ENCODE measurements around the gene CNNM1. TPM values are rescaled to one million over a fixed set of nuclear protein-coding genes. Genes with fewer than 3 reads are reported as not detected.
A peak's percentile ranks its signal among the peaks of the same experiment; 100 is the strongest.

The CNNM1 gene
- total RNA-seq, 3 donors from 2014 or later, result 0.64 to 0.98 (median 0.88) TPM

- Histone ChIP-seq H3K36me3 (no peaks in the 10 kb centered on the region), H3K4me3 (no peak overlapping the region), H3K27ac (no peak overlapping the region), H3K9me3 (no peaks in the 10 kb centered on the region), H3K27me3 (no peaks in the 10 kb centered on the region), H3K4me1 (no peaks in the 10 kb centered on the region)
- TF ChIP-seq CTCF (IDR thresholded peaks at IDR 0.05) (peak in 1 of 3 donors; percentile 10), POLR2A (IDR thresholded peaks at IDR 0.05) (no peak)
- intact Hi-C loops (cut with DNase I; ENCODE audit: low total_unique reads), result no loop called here
- no peak for DNase-seq (ENCODE audit: low spot score in 2 of 2)
Observed at GRCh38 chr10:99370993-99371392, 41.8 kb downstream of the CNNM1 start.

DNA sequence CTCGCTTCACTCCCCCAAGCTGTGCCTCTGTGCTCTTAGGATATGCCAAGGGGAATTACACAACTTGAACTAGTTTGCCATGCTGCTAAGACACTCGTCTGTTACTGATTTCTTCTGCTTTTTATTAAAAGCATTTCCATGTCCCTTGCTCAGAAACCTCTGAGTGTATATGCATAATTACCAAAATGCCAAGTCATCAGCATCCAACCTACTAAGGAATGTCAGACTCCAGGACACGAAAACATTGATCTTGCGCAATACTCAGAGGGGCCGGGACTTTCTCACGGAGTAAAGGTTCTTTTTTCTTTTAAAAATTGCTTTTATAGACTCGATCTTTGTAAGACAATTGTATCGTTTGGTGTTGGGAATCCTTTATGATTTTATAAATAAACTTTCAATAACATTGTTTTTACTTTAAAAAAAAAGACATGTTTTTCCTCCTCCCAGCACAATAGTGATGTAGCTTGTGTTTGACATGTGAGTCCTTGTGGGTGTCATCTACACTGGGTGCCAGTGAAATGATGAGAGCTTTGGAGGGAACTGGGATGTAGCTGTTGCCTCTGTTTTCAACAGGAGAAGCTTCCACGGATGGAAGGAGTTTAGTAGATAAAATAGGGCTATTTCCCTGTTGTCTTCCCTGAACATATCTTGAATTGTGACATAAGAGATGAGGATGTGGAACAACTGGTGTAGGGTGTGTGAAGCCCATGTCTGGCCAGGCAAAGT lies 43.6 kb downstream of the CNNM1 start:
- intact Hi-C loops (cut with DNase I; ENCODE audit: low total_unique reads), result no loop called here
- DNase-seq (ENCODE audit: low spot score in 2 of 2), result no peak
- H3K27ac ChIP-seq, result peak overlapping the region in 1 of 2 donors; percentile 40

GRCh38 chr10:99374526-99374925 lies 45.4 kb downstream of the CNNM1 start:
- no peaks in the 10 kb centered on the region for H3K4me1 ChIP-seq
- no peak overlapping the region for H3K27ac ChIP-seq
- DNase-seq (ENCODE audit: low spot score in 2 of 2), result no peak
- intact Hi-C loops (cut with DNase I; ENCODE audit: low total_unique reads), result no loop called here
- H3K9me3 ChIP-seq, result no peaks in the 10 kb centered on the region
- no peaks in the 10 kb centered on the region for H3K27me3 ChIP-seq
- no peaks in the 10 kb centered on the region for H3K36me3 ChIP-seq
- TF ChIP-seq POLR2AphosphoS5 (IDR thresholded peaks at IDR 0.05), result no peak
- TF ChIP-seq POLR2A (IDR thresholded peaks at IDR 0.05), result no peak
- TF ChIP-seq CTCF (IDR thresholded peaks at IDR 0.05), result no peak
- no peak overlapping the region for H3K4me3 ChIP-seq

More for the DNA sequence above, 43.6 kb downstream of the CNNM1 start:
- H3K4me1 ChIP-seq, result no peaks in the 10 kb centered on the region
- TF ChIP-seq POLR2AphosphoS5 (IDR thresholded peaks at IDR 0.05), result no peak
- no peak for TF ChIP-seq POLR2A (IDR thresholded peaks at IDR 0.05)
- no peaks in the 10 kb centered on the region for H3K27me3 ChIP-seq
- H3K9me3 ChIP-seq, result no peaks in the 10 kb centered on the region
- H3K4me3 ChIP-seq, result no peak overlapping the region
- no peaks in the 10 kb centered on the region for H3K36me3 ChIP-seq

DNA sequence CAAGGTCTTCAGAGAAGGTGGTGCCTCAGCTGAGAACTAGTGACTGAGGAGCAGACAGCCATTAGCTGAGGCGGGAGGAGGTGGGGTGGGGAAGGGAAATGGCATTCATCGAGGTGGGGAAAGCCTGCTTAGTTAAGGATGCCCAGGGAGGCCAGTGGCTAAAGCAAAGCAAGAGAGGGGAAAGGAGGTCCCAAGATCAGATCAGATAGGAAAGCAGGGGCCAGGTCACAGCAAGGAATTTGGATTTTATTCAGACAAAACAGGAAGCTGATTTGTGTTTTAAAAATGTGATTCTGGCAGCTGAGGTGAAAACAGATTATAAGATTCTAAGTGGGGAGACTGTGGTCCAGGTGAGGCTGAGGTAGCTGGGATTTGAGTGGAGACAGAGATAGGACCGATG lies 45.8 kb downstream of the CNNM1 start:
- Histone ChIP-seq H3K27me3 (no peaks in the 10 kb centered on the region), H3K9me3 (no peaks in the 10 kb centered on the region), H3K27ac (no peak overlapping the region), H3K4me1 (no peaks in the 10 kb centered on the region), H3K36me3 (no peaks in the 10 kb centered on the region), H3K4me3 (no peak overlapping the region)
- TF ChIP-seq CTCF (IDR thresholded peaks at IDR 0.05) (no peak), POLR2A (IDR thresholded peaks at IDR 0.05) (no peak), POLR2AphosphoS5 (IDR thresholded peaks at IDR 0.05) (no peak)
- no peak for DNase-seq (ENCODE audit: low spot score in 2 of 2)
- intact Hi-C loops (cut with DNase I; ENCODE audit: low total_unique reads), result no loop called here

- H3K4me3 ChIP-seq, result no peak overlapping the region
- intact Hi-C loops (cut with DNase I; ENCODE audit: low total_unique reads), result no loop called here
- no peak overlapping the region for H3K27ac ChIP-seq
- TF ChIP-seq CTCF (IDR thresholded peaks at IDR 0.05) (no peak), POLR2A (IDR thresholded peaks at IDR 0.05) (no peak), POLR2AphosphoS5 (IDR thresholded peaks at IDR 0.05) (no peak)
- H3K4me1 ChIP-seq, result no peaks in the 10 kb centered on the region
- H3K9me3 ChIP-seq, result no peaks in the 10 kb centered on the region
- no peaks in the 10 kb centered on the region for H3K36me3 ChIP-seq
- no peak for DNase-seq (ENCODE audit: low spot score in 2 of 2)
- no peaks in the 10 kb centered on the region for H3K27me3 ChIP-seq
Observed at GRCh38 chr10:99375426-99375825, 46.3 kb downstream of the CNNM1 start.
